ENCODE data around the gene ZDHHC3.

ZDHHC3 gene

DNA sequence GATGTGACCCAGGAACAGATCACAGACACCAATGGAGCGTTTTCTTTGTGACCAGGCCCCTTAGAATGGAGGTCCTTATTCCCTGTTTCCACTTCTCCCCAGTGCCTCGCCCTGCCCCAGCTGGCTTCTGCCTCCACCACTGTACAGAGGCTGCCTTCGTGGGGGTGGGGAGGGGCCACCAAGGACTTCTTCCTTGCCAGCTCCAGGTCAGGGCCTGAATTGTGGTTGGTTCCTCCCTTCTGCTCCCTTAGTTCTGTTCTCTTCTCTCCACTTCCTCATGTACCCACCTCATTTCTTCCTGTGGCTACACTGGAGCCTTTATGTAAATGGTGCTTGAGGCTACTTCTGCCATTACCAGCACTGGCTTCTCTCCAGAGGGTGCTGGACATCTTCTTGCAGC, 85.1 kb downstream of the ZDHHC3 start:
- no peak for TF ChIP-seq JUND (IDR thresholded peaks at IDR 0.05; ENCODE audit: low read depth)
- in situ Hi-C loops (cut with HindIII; ENCODE audit: low pct_unique_long_range_greater_than_20kb, low sequenced_read_pairs): no loop called here
- no peak for DNase-seq (ENCODE audit: low read depth in 1 of 2, low spot score in 1 of 2)

- peak in 1 of 2 experiments; percentile 23 for DNase-seq (ENCODE audit: low read depth in 1 of 2, low spot score in 1 of 2)
- TF ChIP-seq JUND (IDR thresholded peaks at IDR 0.05; ENCODE audit: low read depth): no peak
- in situ Hi-C loops (cut with HindIII; ENCODE audit: low pct_unique_long_range_greater_than_20kb, low sequenced_read_pairs): no loop called here
Measured at GRCh38 chr3:44890258-44890657, 85.7 kb downstream of the ZDHHC3 start.

GRCh38 chr3:44887101-44887500, 88.9 kb downstream of the ZDHHC3 start:
- no peak for DNase-seq (ENCODE audit: low read depth in 1 of 2, low spot score in 1 of 2)
- TF ChIP-seq JUND (IDR thresholded peaks at IDR 0.05; ENCODE audit: low read depth): no peak
- in situ Hi-C loops (cut with HindIII; ENCODE audit: low pct_unique_long_range_greater_than_20kb, low sequenced_read_pairs): no loop called here

GRCh38 chr3:44886561-44886960, 89.4 kb downstream of the ZDHHC3 start:
- TF ChIP-seq JUND (IDR thresholded peaks at IDR 0.05; ENCODE audit: low read depth): no peak
- in situ Hi-C loops (cut with HindIII; ENCODE audit: low pct_unique_long_range_greater_than_20kb, low sequenced_read_pairs): no loop called here
- peak in 1 of 2 experiments; percentile 43 for DNase-seq (ENCODE audit: low read depth in 1 of 2, low spot score in 1 of 2)

DNA sequence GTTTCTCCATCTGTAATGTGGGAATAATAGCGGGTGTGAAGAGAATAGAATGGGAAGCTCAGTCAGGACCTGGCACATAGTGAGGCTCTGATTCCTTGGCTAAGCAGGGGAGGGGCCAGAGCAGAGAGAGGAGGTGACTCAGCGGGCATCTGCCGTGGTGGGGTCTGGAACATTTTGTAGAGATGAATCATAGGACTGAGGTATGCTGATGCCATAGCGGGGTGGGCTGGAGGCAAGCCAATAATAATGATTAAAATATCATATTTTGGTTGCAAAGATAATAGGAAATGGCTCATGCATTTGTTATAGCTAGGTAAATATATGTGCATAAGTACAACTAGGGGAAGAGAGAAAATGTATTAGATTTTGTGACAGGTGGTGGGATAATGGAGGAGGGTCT, 90.4 kb downstream of the ZDHHC3 start:
- no peak for DNase-seq (ENCODE audit: low read depth in 1 of 2, low spot score in 1 of 2)
- in situ Hi-C loops (cut with HindIII; ENCODE audit: low pct_unique_long_range_greater_than_20kb, low sequenced_read_pairs): no loop called here
- no peak for TF ChIP-seq JUND (IDR thresholded peaks at IDR 0.05; ENCODE audit: low read depth)

DNA sequence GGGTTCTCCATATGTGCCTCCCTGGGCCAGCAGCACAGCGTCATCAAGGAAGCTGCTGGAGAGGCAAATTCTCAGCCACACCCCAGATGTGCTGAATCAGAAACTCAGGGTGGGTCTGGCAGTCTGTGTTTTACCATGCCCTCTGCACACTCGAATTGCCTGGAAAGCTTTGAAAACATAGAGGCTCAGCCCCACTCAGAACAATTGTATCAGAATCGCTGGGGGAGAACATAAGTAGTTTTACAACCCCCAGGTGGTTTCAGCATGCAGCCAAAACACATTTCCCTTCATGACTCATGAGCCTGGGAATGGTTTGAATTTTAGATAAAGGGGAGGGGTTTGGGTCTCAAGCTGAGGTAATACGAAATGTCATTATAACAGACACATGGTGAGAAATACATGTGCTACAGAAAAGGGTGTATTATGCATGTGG, 92.0 kb downstream of the ZDHHC3 start:
- no peak for TF ChIP-seq JUND (IDR thresholded peaks at IDR 0.05; ENCODE audit: low read depth)
- in situ Hi-C loops (cut with HindIII; ENCODE audit: low pct_unique_long_range_greater_than_20kb, low sequenced_read_pairs): no loop called here

DNA sequence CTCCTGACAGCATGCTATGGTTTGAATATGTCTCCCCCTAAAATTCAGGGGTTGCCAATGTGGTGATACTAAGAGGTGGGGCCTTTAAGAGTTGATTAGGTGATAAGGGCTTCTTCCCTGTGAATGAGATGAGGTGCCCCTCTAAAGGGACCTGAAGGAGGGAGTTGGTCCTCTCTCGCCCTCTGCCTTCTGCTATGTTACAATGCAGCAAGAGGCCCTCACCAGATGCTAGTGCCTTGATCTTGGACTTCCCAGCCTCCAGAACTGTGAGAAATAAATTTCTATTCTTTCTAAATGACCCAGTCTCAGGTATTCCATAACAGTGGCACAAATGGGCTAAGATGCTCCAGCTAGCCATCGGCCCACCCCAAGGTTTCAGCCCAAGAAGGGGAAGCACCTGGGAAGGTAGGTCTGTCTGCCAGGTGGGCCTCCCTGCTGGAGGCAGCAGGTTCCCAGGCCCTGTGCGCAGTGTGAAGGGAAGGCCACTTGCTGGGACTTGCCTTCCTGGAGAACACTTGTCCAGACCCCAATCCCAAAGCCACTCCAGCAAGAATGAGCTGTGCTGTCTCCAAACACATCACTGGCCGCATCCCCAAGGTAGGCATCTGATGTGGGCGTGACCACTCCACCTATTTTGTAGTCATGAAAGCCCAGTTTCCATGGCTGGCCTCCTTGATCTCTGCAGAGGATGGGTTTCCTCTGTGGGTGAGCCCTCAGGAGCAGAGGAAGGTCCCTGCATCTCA, 92.6 kb downstream of the ZDHHC3 start:
- no peak for DNase-seq (ENCODE audit: low read depth in 1 of 2, low spot score in 1 of 2)
- in situ Hi-C loops (cut with HindIII; ENCODE audit: low pct_unique_long_range_greater_than_20kb, low sequenced_read_pairs): no loop called here
- TF ChIP-seq JUND (IDR thresholded peaks at IDR 0.05; ENCODE audit: low read depth): no peak

More for the DNA sequence above, 92.0 kb downstream of the ZDHHC3 start:
- DNase-seq (ENCODE audit: low read depth in 1 of 2, low spot score in 1 of 2): no peak

DNA sequence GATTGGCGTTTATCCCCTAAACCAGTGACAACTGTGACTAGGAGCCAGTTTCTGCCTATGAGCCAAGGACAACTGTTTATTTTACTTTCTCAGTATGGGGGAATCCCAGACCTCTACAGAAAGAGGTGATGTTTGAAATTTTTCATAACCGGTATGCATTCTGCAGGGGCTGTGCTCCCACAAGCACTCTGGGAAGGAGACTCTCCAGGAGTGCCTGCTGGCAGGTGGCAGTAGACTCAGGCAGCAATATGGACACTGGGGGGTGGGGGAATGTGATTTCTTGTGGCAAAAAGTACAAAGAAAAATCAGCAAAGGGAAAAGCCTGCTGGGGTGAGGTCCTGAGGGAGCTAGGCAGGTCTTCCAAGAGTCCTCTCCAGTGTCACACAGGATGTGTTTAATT, 95.7 kb downstream of the ZDHHC3 start:
- in situ Hi-C loops (cut with HindIII; ENCODE audit: low pct_unique_long_range_greater_than_20kb, low sequenced_read_pairs): no loop called here
- TF ChIP-seq JUND (IDR thresholded peaks at IDR 0.05; ENCODE audit: low read depth): no peak
- DNase-seq (ENCODE audit: low read depth in 1 of 2, low spot score in 1 of 2): no peak

GRCh38 chr3:44877333-44877732, 98.6 kb downstream of the ZDHHC3 start:
- no peak for TF ChIP-seq JUND (IDR thresholded peaks at IDR 0.05; ENCODE audit: low read depth)
- no peak for DNase-seq (ENCODE audit: low read depth in 1 of 2, low spot score in 1 of 2)
- in situ Hi-C loops (cut with HindIII; ENCODE audit: low pct_unique_long_range_greater_than_20kb, low sequenced_read_pairs): no loop called here

DNA sequence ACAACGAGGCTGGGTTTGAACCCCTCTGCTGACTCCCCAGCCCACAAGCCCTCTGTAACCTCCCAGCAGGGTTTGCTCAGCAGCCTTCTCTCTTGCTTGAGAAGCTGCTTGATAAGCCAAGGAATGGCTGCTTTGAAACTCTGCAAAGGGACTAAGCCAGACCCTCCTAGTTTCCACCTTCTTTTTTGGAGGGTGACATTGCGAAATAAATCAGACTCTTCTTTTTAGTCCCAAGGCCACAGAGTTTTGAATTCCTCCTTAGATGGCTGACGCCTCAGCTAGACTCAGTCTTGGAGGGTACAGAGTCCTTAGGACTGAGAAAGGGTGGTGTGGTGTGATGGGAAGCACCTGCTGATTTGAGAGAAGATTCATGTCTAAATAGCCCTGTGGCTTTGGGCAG, 100.4 kb downstream of the ZDHHC3 start:
- in situ Hi-C loops (cut with HindIII; ENCODE audit: low pct_unique_long_range_greater_than_20kb, low sequenced_read_pairs): no loop called here
- no peak for DNase-seq (ENCODE audit: low read depth in 1 of 2, low spot score in 1 of 2)
- TF ChIP-seq JUND (IDR thresholded peaks at IDR 0.05; ENCODE audit: low read depth): no peak

Data from T47D (cell line).